ENCODE measurements around the gene LRP6. TPM values are rescaled to one million over a fixed set of nuclear protein-coding genes. Genes with fewer than 3 reads are reported as not detected.

LRP6 gene
- polyA plus RNA-seq, 1 donor from 2014 or later, result 33.5 TPM

GRCh38 chr12:12202105-12202504 lies 64.7 kb downstream of the LRP6 start:
- Histone ChIP-seq H3K4me3 (ENCODE audit: low read length) (no peak overlapping the region), H3K27ac (ENCODE audit: low read length) (no peak overlapping the region), H3K9ac (ENCODE audit: low read length) (no peak overlapping the region), H4K20me1 (ENCODE audit: insufficient read depth) (no peaks in the 10 kb centered on the region), H3K9me2 (ENCODE audit: insufficient read depth, low read length) (no peaks in the 10 kb centered on the region), H2AFZ (ENCODE audit: low read depth, low read length) (no peak overlapping the region), H3K27me3 (ENCODE audit: insufficient read depth, low read depth, low read length) (no peaks in the 10 kb centered on the region), H3F3A (ENCODE audit: insufficient read depth, low read length, poor library complexity, severe bottlenecking) (no peaks in the 10 kb centered on the region), H3K9me3 (ENCODE audit: low read length) (peaks cover 4% of the 10 kb centered on the region), H3K4me2 (ENCODE audit: low read length) (no peak overlapping the region), H3K36me3 (ENCODE audit: insufficient read depth, low read length) (peaks cover 11% of the 10 kb centered on the region), H3K79me2 (replicated peaks; ENCODE audit: insufficient read depth, low read length) (peaks cover 32% of the 10 kb centered on the region)
- no peak for TF ChIP-seq MXI1 (conservative IDR thresholded peaks at IDR 0.05; ENCODE audit: poor library complexity, severe bottlenecking)
- TF ChIP-seq REST (IDR thresholded peaks at IDR 0.05; ENCODE audit: borderline replicate concordance), result no peak
- no peak for TF ChIP-seq SMC3 (conservative IDR thresholded peaks at IDR 0.05; ENCODE audit: poor library complexity)
- TF ChIP-seq CTCF (IDR thresholded peaks at IDR 0.05; ENCODE audit: poor library complexity, severe bottlenecking), result no peak
- no peak for TF ChIP-seq EP300 (conservative IDR thresholded peaks at IDR 0.05; ENCODE audit: poor library complexity, severe bottlenecking)
- TF ChIP-seq TAF1 (IDR thresholded peaks at IDR 0.05; ENCODE audit: low read depth), result no peak
- no peak for TF ChIP-seq POLR2AphosphoS5 (IDR thresholded peaks at IDR 0.05)
- no peak for TF ChIP-seq EZH2 (IDR thresholded peaks at IDR 0.05; ENCODE audit: borderline replicate concordance, insufficient read depth, low read length, poor library complexity, severe bottlenecking)
- TF ChIP-seq RAD21 (conservative IDR thresholded peaks at IDR 0.05), result no peak

GRCh38 chr12:12201274-12201758 lies 65.5 kb downstream of the LRP6 start:
- Histone ChIP-seq H2AFZ (ENCODE audit: low read depth, low read length) (no peak overlapping the region), H3K27ac (ENCODE audit: low read length) (no peak overlapping the region), H3K36me3 (ENCODE audit: insufficient read depth, low read length) (peaks cover 11% of the 10 kb centered on the region), H3K4me3 (ENCODE audit: low read length) (no peak overlapping the region), H3K4me2 (ENCODE audit: low read length) (no peak overlapping the region), H3K9me3 (ENCODE audit: low read length) (peaks cover 4% of the 10 kb centered on the region), H3F3A (ENCODE audit: insufficient read depth, low read length, poor library complexity, severe bottlenecking) (no peaks in the 10 kb centered on the region), H3K79me2 (replicated peaks; ENCODE audit: insufficient read depth, low read length) (peaks cover 24% of the 10 kb centered on the region), H3K27me3 (ENCODE audit: insufficient read depth, low read depth, low read length) (no peaks in the 10 kb centered on the region), H3K9me2 (ENCODE audit: insufficient read depth, low read length) (no peaks in the 10 kb centered on the region), H4K20me1 (ENCODE audit: insufficient read depth) (no peaks in the 10 kb centered on the region), H3K9ac (ENCODE audit: low read length) (no peak overlapping the region)
- TF ChIP-seq TAF1 (IDR thresholded peaks at IDR 0.05; ENCODE audit: low read depth), result no peak
- no peak for TF ChIP-seq REST (IDR thresholded peaks at IDR 0.05; ENCODE audit: borderline replicate concordance)
- TF ChIP-seq POLR2AphosphoS5 (IDR thresholded peaks at IDR 0.05), result no peak
- no peak for TF ChIP-seq SMC3 (conservative IDR thresholded peaks at IDR 0.05; ENCODE audit: poor library complexity)
- no peak for TF ChIP-seq EZH2 (IDR thresholded peaks at IDR 0.05; ENCODE audit: borderline replicate concordance, insufficient read depth, low read length, poor library complexity, severe bottlenecking)
- no peak for TF ChIP-seq CTCF (IDR thresholded peaks at IDR 0.05; ENCODE audit: poor library complexity, severe bottlenecking)
- TF ChIP-seq EP300 (conservative IDR thresholded peaks at IDR 0.05; ENCODE audit: poor library complexity, severe bottlenecking), result no peak
- no peak for TF ChIP-seq MXI1 (conservative IDR thresholded peaks at IDR 0.05; ENCODE audit: poor library complexity, severe bottlenecking)
- no peak for TF ChIP-seq RAD21 (conservative IDR thresholded peaks at IDR 0.05)
